ENCODE data around the gene VIL1. TPM values are rescaled to one million over a fixed set of nuclear protein-coding genes. Genes with fewer than 3 reads are reported as not detected.

The VIL1 gene
- total and polyA plus RNA-seq, 2 of the 4 experiments (the other 2 are of a cell fraction), result not detected

GRCh38 chr2:218471036-218471435 is 52.1 kb downstream of the VIL1 start:
- Histone ChIP-seq H3K9me1 (ENCODE audit: insufficient read depth, low read length) (no peaks in the 10 kb centered on the region), H3K4me1 (ENCODE audit: control insufficient read depth, insufficient read depth, low read length) (no peaks in the 10 kb centered on the region), H3K9ac (ENCODE audit: low read depth, low read length) (no peak overlapping the region), H3K36me3 (ENCODE audit: control insufficient read depth, insufficient read depth, low read length) (peaks cover 3% of the 10 kb centered on the region), H3K9me3 (ENCODE audit: control insufficient read depth, insufficient read depth, low read length) (no peaks in the 10 kb centered on the region), H3K4me3 (ENCODE audit: insufficient read depth, low read depth, low read length) (no peak overlapping the region), H3K27me3 (ENCODE audit: control insufficient read depth, insufficient read depth, low read length) (no peaks in the 10 kb centered on the region), H4K20me1 (ENCODE audit: insufficient read depth, low read length) (no peaks in the 10 kb centered on the region), H4K91ac (ENCODE audit: insufficient read depth, low read depth, low read length) (no peak overlapping the region), H3K56ac (ENCODE audit: extremely low read depth, insufficient read depth, low read length) (no peak overlapping the region), H3K23ac (ENCODE audit: low read depth, low read length) (no peak overlapping the region), H4K5ac (ENCODE audit: low read depth, low read length) (no peak overlapping the region), H2AK5ac (ENCODE audit: low read depth, low read length) (no peak overlapping the region), H4K8ac (ENCODE audit: low read depth in 2 of 2, low read length in 2 of 2) (no peak overlapping the region), H3K27ac (ENCODE audit: insufficient read depth, low read length) (no peak overlapping the region), H2BK120ac (ENCODE audit: low read depth, low read length) (no peak overlapping the region), H2BK15ac (ENCODE audit: low read depth, low read length) (no peak overlapping the region), H2AK9ac (replicated peaks; ENCODE audit: low read depth, low read length, poor library complexity) (no peak overlapping the region), H3K18ac (ENCODE audit: low read depth, low read length) (no peak overlapping the region), H3K4ac (ENCODE audit: low read depth, low read length) (no peak overlapping the region), H2BK20ac (ENCODE audit: low read depth, low read length) (no peak overlapping the region), H3K79me1 (ENCODE audit: low read depth in 1 of 2, low read length in 2 of 2) (no peaks in the 10 kb centered on the region; a peak in 1 of 4 replicates), H3K14ac (replicated peaks; ENCODE audit: low read depth, low read length) (no peak overlapping the region), H2BK5ac (ENCODE audit: low read depth, low read length, poor library complexity, severe bottlenecking) (no peak overlapping the region), H2AFZ (replicated peaks; ENCODE audit: low read length, poor library complexity) (no peak overlapping the region), H3K4me2 (ENCODE audit: low read depth, low read length) (no peak overlapping the region)
- no peak for TF ChIP-seq FOS (IDR thresholded peaks at IDR 0.05; ENCODE audit: low read depth, low read length)
- TF ChIP-seq RAD21 (IDR thresholded peaks at IDR 0.05; ENCODE audit: low read length), result no peak
- no peak for TF ChIP-seq CHD1 (IDR thresholded peaks at IDR 0.05; ENCODE audit: low read depth, low read length)
- no peak for TF ChIP-seq ELK1 (IDR thresholded peaks at IDR 0.05; ENCODE audit: borderline replicate concordance, low read depth, low read length)
- TF ChIP-seq BHLHE40 (IDR thresholded peaks at IDR 0.05; ENCODE audit: low read depth, low read length), result no peak
- no peak for TF ChIP-seq POLR2A (IDR thresholded peaks at IDR 0.05; ENCODE audit: low read depth, low read length)
- TF ChIP-seq RFX5 (IDR thresholded peaks at IDR 0.05; ENCODE audit: low read depth, low read length), result no peak
- no peak for TF ChIP-seq USF2 (IDR thresholded peaks at IDR 0.05; ENCODE audit: low read depth, low read length)
- TF ChIP-seq SMC3 (IDR thresholded peaks at IDR 0.05; ENCODE audit: low read depth, low read length), result no peak
- TF ChIP-seq MXI1 (IDR thresholded peaks at IDR 0.05; ENCODE audit: borderline replicate concordance, low read depth, low read length), result no peak
- POLR2A ChIA-PET (ENCODE audit: unreplicated experiment), result no interaction called here
- dilution Hi-C loops (cut with HindIII; ENCODE audit: low sequenced_read_pairs, unreplicated experiment), result no loop called here
- WGBS, 2 experiments (ENCODE audit: extremely low coverage in 2 of 2, insufficient read length in 1 of 2), result 100% methylated on average over 1 of the region's 2 CpGs; no CpG with 5 or more reads in 1 of the 2 experiments
- intact Hi-C loops (cut with micrococcal nuclease), result loop anchor here (10.0 kb wide), 1 partner anchor 174 kb away; no protein-coding TSS in a partner anchor
- no peak for ATAC-seq (ENCODE audit: low read depth)
- CTCF ChIA-PET, result interaction anchor here (0.6 kb wide), 1 partner anchor 164 kb away, joined by 3 read pairs; no protein-coding TSS in a partner anchor
- no TSS peak for BruUV-seq (replicated peaks)
- no peak for DNase-seq
- in situ Hi-C loops (cut with MboI; ENCODE audit: low sequenced_read_pairs), result no loop called here
